ENCODE results near the gene IGFBP6.

The IGFBP6 gene

DNA sequence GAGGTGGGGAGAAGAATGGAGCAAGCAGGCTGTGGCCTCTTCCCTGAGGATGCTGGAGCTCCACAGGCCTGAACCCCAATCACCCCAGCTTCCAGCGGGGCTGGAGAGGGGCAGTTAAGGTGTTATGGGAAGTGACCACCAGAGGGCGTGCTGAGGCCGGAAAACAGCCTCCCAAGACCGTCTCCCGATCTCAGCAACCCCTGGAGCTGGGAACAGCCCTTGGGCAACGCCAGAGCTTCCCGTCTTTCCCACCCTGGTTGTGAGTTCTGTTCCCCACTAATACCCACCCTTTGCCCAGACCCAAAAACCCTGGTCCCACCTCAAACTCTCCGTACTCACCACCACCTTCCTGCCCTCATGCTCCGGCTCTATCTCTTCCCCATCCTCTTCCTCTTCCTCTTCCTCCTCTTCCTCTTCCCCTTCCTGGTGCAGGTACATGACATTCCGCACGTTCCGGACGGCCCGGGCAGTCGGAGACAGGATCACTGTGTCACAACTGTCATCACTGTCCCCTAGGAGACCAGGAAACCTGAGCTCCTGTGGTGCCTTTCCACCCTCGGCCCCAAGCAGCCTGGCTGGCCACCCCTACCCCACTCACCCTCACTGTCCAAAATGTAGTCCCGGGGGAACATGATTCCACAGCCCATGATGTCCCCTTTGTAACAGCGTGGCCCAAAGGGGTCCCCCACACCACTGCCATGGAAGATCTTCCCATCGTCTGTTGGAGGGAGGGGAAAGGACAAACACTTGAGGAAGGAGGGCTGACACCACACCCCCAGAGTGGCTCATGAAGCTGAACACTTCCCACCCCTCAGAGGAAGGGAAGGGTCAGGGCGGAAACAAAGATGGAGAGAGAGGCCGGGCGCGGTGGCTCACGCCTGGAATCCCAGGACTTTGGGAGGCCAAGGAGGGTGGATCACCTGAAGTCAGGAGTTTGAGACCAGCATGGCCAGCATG lies 31.2 kb upstream of the IGFBP6 start (continued):
- TF ChIP-seq, protein P1, sequence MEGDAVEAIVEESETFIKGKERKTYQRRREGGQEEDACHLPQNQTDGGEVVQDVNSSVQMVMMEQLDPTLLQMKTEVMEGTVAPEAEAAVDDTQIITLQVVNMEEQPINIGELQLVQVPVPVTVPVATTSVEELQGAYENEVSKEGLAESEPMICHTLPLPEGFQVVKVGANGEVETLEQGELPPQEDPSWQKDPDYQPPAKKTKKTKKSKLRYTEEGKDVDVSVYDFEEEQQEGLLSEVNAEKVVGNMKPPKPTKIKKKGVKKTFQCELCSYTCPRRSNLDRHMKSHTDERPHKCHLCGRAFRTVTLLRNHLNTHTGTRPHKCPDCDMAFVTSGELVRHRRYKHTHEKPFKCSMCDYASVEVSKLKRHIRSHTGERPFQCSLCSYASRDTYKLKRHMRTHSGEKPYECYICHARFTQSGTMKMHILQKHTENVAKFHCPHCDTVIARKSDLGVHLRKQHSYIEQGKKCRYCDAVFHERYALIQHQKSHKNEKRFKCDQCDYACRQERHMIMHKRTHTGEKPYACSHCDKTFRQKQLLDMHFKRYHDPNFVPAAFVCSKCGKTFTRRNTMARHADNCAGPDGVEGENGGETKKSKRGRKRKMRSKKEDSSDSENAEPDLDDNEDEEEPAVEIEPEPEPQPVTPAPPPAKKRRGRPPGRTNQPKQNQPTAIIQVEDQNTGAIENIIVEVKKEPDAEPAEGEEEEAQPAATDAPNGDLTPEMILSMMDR (tag by site-specific recombination; IDR thresholded peaks at IDR 0.05): peak; percentile 91
- TF ChIP-seq SP7 (tag by site-specific recombination; IDR thresholded peaks at IDR 0.05) (peak; percentile 39; the same call in 1 of the 2 replicates), ZNF416 (tag by site-specific recombination; IDR thresholded peaks at IDR 0.05) (no peak), ZNF2 (tag by site-specific recombination; IDR thresholded peaks at IDR 0.05) (peak; percentile 70; the same call in 1 of the 2 replicates), ZBTB48 (tag by site-specific recombination; IDR thresholded peaks at IDR 0.05) (peak; percentile 51; the same call in 1 of the 2 replicates), KLF9 (tag by site-specific recombination; IDR thresholded peaks at IDR 0.05; ENCODE audit: low read depth) (0 out of 2 replicates have a peak, but pooled peaks have one; percentile 7), GLIS1 (tag by site-specific recombination; IDR thresholded peaks at IDR 0.05) (0 out of 2 replicates have a peak, but pooled peaks have one; percentile 33), ZNF391 (tag by site-specific recombination; IDR thresholded peaks at IDR 0.05; ENCODE audit: borderline replicate concordance, low read depth) (0 out of 2 replicates have a peak, but pooled peaks have one; percentile 35), ZBTB21 (tag by site-specific recombination; IDR thresholded peaks at IDR 0.05) (no peak), ZNF501 (tag by site-specific recombination; IDR thresholded peaks at IDR 0.05) (no peak), ZNF768 (tag by site-specific recombination; IDR thresholded peaks at IDR 0.05) (no peak), ZNF707 (tag by site-specific recombination; IDR thresholded peaks at IDR 0.05) (no peak), ZNF121 (tag by site-specific recombination; IDR thresholded peaks at IDR 0.05) (no peak), ZNF660 (tag by site-specific recombination; IDR thresholded peaks at IDR 0.05) (peak; percentile 40; the same call in 1 of the 2 replicates), ZNF366 (tag by site-specific recombination; conservative IDR thresholded peaks at IDR 0.05) (peak; percentile 82), ZNF629 (tag by site-specific recombination; IDR thresholded peaks at IDR 0.05) (0 out of 2 replicates have a peak, but pooled peaks have one; percentile 17), ZXDB (tag by site-specific recombination; IDR thresholded peaks at IDR 0.05) (peak; percentile 44; the same call in 1 of the 2 replicates), RBAK (tag by site-specific recombination; IDR thresholded peaks at IDR 0.05) (no peak), ZNF510 (tag by site-specific recombination; IDR thresholded peaks at IDR 0.05; ENCODE audit: insufficient replicate concordance) (no peak), ZNF174 (tag by site-specific recombination; IDR thresholded peaks at IDR 0.05) (no peak), ZBTB17 (tag by site-specific recombination; IDR thresholded peaks at IDR 0.05) (peak; percentile 42; the same call in 1 of the 2 replicates), ZEB2 (tag by site-specific recombination; IDR thresholded peaks at IDR 0.05) (peak; percentile 59), ZNF544 (tag by site-specific recombination; IDR thresholded peaks at IDR 0.05) (no peak), MZF1 (tag by site-specific recombination; IDR thresholded peaks at IDR 0.05; ENCODE audit: borderline replicate concordance) (no peak), ZFHX2 (tag by site-specific recombination; conservative IDR thresholded peaks at IDR 0.05) (no peak), ZNF670 (tag by site-specific recombination; IDR thresholded peaks at IDR 0.05; ENCODE audit: low read depth) (no peak), SP2 (tag by site-specific recombination; IDR thresholded peaks at IDR 0.05) (0 out of 2 replicates have a peak, but pooled peaks have one; percentile 9), ZNF529 (tag by site-specific recombination; IDR thresholded peaks at IDR 0.05; ENCODE audit: insufficient replicate concordance) (no peak), ZFP37 (tag by site-specific recombination; IDR thresholded peaks at IDR 0.05) (peak; percentile 50; the same call in 1 of the 2 replicates)
- TF ChIP-seq, protein P2, sequence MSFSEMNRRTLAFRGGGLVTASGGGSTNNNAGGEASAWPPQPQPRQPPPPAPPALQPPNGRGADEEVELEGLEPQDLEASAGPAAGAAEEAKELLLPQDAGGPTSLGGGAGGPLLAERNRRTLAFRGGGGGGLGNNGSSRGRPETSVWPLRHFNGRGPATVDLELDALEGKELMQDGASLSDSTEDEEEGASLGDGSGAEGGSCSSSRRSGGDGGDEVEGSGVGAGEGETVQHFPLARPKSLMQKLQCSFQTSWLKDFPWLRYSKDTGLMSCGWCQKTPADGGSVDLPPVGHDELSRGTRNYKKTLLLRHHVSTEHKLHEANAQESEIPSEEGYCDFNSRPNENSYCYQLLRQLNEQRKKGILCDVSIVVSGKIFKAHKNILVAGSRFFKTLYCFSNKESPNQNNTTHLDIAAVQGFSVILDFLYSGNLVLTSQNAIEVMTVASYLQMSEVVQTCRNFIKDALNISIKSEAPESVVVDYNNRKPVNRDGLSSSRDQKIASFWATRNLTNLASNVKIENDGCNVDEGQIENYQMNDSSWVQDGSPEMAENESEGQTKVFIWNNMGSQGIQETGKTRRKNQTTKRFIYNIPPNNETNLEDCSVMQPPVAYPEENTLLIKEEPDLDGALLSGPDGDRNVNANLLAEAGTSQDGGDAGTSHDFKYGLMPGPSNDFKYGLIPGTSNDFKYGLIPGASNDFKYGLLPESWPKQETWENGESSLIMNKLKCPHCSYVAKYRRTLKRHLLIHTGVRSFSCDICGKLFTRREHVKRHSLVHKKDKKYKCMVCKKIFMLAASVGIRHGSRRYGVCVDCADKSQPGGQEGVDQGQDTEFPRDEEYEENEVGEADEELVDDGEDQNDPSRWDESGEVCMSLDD (tag by site-specific recombination; IDR thresholded peaks at IDR 0.05): peak; percentile 93
- TF ChIP-seq, protein P3, sequence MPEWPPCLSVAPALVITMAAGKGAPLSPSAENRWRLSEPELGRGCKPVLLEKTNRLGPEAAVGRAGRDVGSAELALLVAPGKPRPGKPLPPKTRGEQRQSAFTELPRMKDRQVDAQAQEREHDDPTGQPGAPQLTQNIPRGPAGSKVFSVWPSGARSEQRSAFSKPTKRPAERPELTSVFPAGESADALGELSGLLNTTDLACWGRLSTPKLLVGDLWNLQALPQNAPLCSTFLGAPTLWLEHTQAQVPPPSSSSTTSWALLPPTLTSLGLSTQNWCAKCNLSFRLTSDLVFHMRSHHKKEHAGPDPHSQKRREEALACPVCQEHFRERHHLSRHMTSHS (tag by site-specific recombination; IDR thresholded peaks at IDR 0.05): peak; percentile 26; the same call in 1 of the 2 replicates
- TF ChIP-seq, protein P4, sequence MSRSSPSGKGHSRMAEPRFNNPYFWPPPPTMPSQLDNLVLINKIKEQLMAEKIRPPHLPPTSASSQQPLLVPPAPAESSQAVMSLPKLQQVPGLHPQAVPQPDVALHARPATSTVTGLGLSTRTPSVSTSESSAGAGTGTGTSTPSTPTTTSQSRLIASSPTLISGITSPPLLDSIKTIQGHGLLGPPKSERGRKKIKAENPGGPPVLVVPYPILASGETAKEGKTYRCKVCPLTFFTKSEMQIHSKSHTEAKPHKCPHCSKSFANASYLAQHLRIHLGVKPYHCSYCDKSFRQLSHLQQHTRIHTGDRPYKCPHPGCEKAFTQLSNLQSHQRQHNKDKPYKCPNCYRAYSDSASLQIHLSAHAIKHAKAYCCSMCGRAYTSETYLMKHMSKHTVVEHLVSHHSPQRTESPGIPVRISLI (tag by site-specific recombination; IDR thresholded peaks at IDR 0.05): no peak
- TF ChIP-seq, protein P5, sequence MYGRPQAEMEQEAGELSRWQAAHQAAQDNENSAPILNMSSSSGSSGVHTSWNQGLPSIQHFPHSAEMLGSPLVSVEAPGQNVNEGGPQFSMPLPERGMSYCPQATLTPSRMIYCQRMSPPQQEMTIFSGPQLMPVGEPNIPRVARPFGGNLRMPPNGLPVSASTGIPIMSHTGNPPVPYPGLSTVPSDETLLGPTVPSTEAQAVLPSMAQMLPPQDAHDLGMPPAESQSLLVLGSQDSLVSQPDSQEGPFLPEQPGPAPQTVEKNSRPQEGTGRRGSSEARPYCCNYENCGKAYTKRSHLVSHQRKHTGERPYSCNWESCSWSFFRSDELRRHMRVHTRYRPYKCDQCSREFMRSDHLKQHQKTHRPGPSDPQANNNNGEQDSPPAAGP (tag by site-specific recombination; IDR thresholded peaks at IDR 0.05): peak; percentile 84

Measured in HEK293 (cell line).